ENCODE results near the gene CAVIN2. TPM values are rescaled to one million over a fixed set of nuclear protein-coding genes. Genes with fewer than 3 reads are reported as not detected.

CAVIN2 gene
- total RNA-seq, 2 experiments from 2014 or later: not detected

Other genes with a start within 250 kb of the CAVIN2 start
- gene NABP1, start 169.0 kb downstream of the CAVIN2 start, total RNA-seq: 10 to 100 TPM; 52.4 to 54.1 TPM

All from activated CD8-positive, alpha-beta T cell treated with anti-CD3 and anti-CD28 coated beads, Interleukin-2, amount 10 ng/mL, durations not matched to agents 7 days and 5 days (primary cell).